Activated CD8-positive, alpha-beta memory T cell treated with anti-CD3 and anti-CD28 coated beads for 36 hours (primary cell): ENCODE results near the gene SOX30. TPM values are rescaled to one million over a fixed set of nuclear protein-coding genes. Genes with fewer than 3 reads are reported as not detected.

Experiments
- CTCF ChIA-PET: fragments of 350-600 bp; sonication (Branson Sonifier 250); formaldehyde crosslinking; loops from one replicate; lab custom pipeline; 2021; ENCODE audit warnings: antibody characterized with exemption; lab: Charles Lee
- POLR2A ChIA-PET: fragments of 350-600 bp; sonication (Branson Sonifier 250); formaldehyde crosslinking; loops from one replicate; lab custom pipeline; 2021; ENCODE audit warnings: antibody characterized with exemption; lab: Charles Lee
- total RNA-seq, 2 experiments: library from RNA; stranded (reverse); gene quantifications; one replicate each; pipeline ENCODE4 v1.2.3, GENCODE V29; 2021

SOX30 gene
- total RNA-seq, 2 experiments from 2014 or later = 0.15 to 0.29 TPM

GRCh38 chr5:157613385-157614245, 38.6 kb downstream of the SOX30 start:
- ChIA-PET CTCF (no interaction called here), POLR2A (no interaction called here)

- ChIA-PET CTCF (no interaction called here), POLR2A (no interaction called here)
These were observed 39.7 kb downstream of the SOX30 start for GRCh38 chr5:157612581-157612980.

GRCh38 chr5:157611571-157612476, 40.4 kb downstream of the SOX30 start:
- CTCF ChIA-PET = no interaction called here
- POLR2A ChIA-PET = interaction anchor here (0.7 kb wide), 1 partner anchor 55 kb away, joined by 4 read pairs; no protein-coding TSS in a partner anchor

DNA sequence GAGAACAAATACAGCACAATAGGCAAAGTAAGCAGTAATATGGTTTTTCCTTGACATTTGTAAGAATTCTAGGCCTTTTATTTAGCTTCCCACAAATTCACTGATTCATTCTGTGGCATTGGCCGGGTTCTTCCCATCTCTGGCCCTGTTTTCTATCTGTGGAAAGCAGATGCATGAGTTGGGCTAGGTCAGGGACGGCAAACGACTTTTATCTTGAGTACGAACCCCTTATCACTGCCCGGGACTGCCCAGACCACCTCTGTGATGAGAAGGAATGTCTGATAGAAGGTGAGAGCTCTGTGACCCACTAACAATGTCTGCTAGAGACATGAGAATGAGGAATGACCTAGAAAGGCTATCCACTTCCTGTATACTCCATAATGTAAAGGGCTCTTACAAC, 41.2 kb downstream of the SOX30 start:
- POLR2A ChIA-PET = no interaction called here
- CTCF ChIA-PET = no interaction called here

GRCh38 chr5:157608972-157609565, 43.2 kb downstream of the SOX30 start:
- CTCF ChIA-PET = no interaction called here
- POLR2A ChIA-PET = no interaction called here

DNA sequence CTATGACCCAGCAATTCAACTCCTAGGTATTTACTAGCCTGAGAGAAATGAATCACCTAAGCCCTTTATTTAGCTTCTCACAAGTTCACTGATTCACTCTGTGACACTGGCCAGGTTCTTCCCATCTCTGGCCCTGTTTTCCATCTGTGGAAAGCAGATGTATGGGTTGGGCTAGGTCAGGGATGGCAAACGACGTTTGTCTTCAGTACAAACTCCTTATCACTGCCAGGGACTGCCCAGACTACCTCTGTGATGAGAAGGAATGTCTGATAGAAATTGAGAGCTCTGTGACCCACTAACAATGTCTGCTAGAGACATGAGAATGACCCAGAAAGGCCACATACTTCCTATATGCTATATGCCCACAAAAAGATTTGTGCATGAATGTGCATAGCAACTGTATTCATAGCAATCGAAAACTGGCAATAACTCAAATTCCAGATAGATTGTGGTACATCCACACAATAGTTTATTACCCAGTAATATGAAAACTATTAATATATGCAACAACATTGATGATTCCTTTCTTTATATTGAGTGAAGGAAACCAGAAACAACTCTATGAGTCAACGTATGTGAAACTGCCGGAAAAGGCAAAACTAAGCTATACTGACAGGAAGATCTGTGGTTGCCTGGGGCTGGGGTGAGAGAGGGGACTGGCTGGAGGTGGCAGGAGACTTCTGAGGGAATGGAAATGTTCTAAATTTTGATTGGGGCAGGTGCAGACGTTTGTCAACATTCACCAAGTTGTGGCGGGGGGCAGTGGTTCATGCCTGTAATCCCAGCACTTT, 44.7 kb downstream of the SOX30 start:
- POLR2A ChIA-PET = interaction anchor here (0.5 to 1.5 kb wide), 3 partner anchors 11 to 134 kb away, joined by 4 to 9 read pairs (median 5); no protein-coding TSS in a partner anchor

DNA sequence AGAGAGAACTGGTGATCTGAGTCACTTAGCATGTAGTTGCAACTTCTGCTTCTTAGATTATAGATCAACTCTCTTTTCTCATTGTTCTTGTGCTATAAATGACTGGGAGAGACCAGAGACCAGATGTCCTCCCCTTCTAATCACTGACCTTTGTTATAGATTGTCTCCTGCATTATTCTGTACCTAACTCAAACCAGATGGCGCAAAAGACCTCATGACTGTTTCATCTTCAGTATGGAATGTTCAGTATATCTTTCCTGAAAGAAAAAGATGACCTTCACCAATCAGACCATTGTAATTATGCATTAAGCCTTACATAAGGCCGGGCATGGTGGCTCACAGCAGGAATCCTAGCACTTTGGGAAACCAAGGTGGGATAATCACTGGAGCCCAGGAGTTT, 46.2 kb downstream of the SOX30 start:
- ChIA-PET POLR2A (no interaction called here), CTCF (interaction anchor here (0.9 kb wide), 1 partner anchor 9 kb away, joined by 3 read pairs; no protein-coding TSS in a partner anchor)

More for the DNA sequence above, 44.7 kb downstream of the SOX30 start:
- CTCF ChIA-PET = interaction anchor here (0.7 kb wide), 2 partner anchors 11 to 501 kb away, joined by 3 read pairs; no protein-coding TSS in a partner anchor

DNA sequence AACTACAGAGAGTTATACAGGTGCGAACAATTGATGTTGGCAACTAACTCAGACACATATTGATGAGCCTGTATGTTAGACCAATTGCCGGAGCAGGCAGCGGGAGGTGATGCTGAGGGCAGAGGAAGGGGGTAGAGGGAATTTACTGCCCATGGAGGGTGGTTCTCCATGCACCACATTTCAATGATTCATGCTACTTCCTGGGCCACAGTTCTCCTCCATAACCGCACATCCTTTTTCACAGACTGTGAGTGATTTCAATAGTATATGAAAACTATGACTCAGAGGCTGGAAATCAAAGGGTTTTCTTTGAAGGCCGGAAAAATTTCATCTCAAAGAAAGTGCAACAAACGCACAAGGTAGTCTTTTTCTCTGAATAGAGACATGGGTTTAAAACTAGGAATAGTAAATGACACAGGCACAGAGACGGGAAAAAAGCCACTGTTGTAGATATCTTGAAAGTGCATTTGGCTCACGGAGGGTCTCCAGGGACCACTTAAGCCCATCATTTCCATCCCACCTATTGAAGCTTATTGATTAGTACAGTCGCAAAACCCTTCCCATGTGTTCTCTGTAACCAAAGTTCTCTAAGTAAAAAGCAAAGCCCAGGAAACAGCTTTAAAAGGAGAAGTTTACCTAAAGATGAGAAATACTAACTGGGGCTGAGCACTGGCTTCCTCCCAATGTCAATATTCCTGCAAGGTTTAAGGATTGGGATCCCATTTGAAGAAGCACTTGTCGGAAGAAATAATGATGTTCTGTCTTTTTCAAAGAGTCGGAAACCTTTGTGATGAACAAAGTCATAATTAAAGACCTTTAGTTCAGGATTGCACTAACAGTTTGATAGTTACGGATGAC, 48.7 kb downstream of the SOX30 start:
- POLR2A ChIA-PET = interaction anchor here (0.6 kb wide), 2 partner anchors 11 to 139 kb away, joined by 3 to 12 read pairs; no protein-coding TSS in a partner anchor
- CTCF ChIA-PET = interaction anchor here (0.5 kb wide), 1 partner anchor 338 kb away, joined by 3 read pairs; no protein-coding TSS in a partner anchor

DNA sequence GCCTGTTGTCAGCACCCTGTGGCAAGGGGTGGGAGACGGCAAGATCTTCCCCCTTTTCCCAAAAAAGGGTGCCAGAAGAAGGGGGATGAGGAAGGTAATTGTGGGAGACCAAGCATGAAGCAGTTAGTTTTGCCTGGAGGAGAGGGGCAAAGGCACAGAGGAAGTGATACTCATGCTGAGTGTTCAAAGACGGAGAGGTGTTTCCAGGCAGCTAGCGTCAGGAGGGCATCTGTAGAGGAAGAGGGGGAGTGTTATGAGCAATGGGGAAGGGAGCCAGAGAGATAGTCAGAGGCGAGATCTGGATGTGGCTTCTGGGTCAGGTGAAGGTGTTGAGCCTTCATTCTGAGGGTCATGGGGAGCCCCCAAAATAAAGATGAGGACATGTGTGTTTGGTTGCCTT, 49.7 kb downstream of the SOX30 start:
- CTCF ChIA-PET = no interaction called here
- POLR2A ChIA-PET = interaction anchor here (0.5 kb wide), 1 partner anchor 8 kb away, joined by 4 read pairs; no protein-coding TSS in a partner anchor

GRCh38 chr5:157600252-157600651, 52.0 kb downstream of the SOX30 start:
- ChIA-PET POLR2A (interaction anchor here (0.7 kb wide), 1 partner anchor 25 kb away, joined by 6 read pairs; no protein-coding TSS in a partner anchor), CTCF (no interaction called here)

GRCh38 chr5:157599565-157599964, 52.7 kb downstream of the SOX30 start:
- POLR2A ChIA-PET = interaction anchor here (0.7 kb wide), 1 partner anchor 25 kb away, joined by 6 read pairs; no protein-coding TSS in a partner anchor
- CTCF ChIA-PET = no interaction called here

- ChIA-PET CTCF (interaction anchor here (2.1 kb wide), 1 partner anchor 58 kb away, joined by 5 read pairs; no protein-coding TSS in a partner anchor), POLR2A (no interaction called here)
These were observed 53.8 kb downstream of the SOX30 start for GRCh38 chr5:157598350-157598936.

GRCh38 chr5:157597277-157597676, 55.0 kb downstream of the SOX30 start:
- ChIA-PET POLR2A (interaction anchor here (0.6 to 1.1 kb wide), 3 partner anchors 10 to 246 kb away, joined by 3 to 4 read pairs (median 4); no protein-coding TSS in a partner anchor), CTCF (interaction anchor here (1.4 to 2.1 kb wide), 4 partner anchors 12 to 145 kb away, joined by 3 to 5 read pairs (median 4); no protein-coding TSS in a partner anchor)

- CTCF ChIA-PET = interaction anchor here (0.7 to 1.6 kb wide), 4 partner anchors 11 to 146 kb away, joined by 3 to 4 read pairs (median 3); no protein-coding TSS in a partner anchor
- POLR2A ChIA-PET = interaction anchor here (0.6 to 1.1 kb wide), 4 partner anchors 11 to 566 kb away, joined by 3 to 4 read pairs (median 4); no protein-coding TSS in a partner anchor
These were observed 55.8 kb downstream of the SOX30 start for GRCh38 chr5:157596487-157596886.

GRCh38 chr5:157594675-157595459, 57.4 kb downstream of the SOX30 start:
- CTCF ChIA-PET = interaction anchor here (1.0 kb wide), 1 partner anchor 26 kb away, joined by 10 read pairs; no protein-coding TSS in a partner anchor
- POLR2A ChIA-PET = interaction anchor here (0.5 to 0.7 kb wide), 3 partner anchors 7 to 485 kb away, joined by 3 to 6 read pairs (median 4); no protein-coding TSS in a partner anchor
